Effector CD4-positive, alpha-beta T cell (primary cell): ENCODE data around the gene NLRP12.
"Not testable (repeated sequence)": the region's sequence is repeated elsewhere in the genome, so short reads cannot be mapped to it uniquely, and the experiment has no call there.

Source experiments
- DNase-seq: peaks from one replicate; pipeline ENCODE4 v3.0.0-alpha.2; 2020

Gene NLRP12

GRCh38 chr19:53828531-53828930, 4.4 kb upstream of the NLRP12 start:
- DNase-seq = no peak

GRCh38 chr19:53826876-53827275, 2.8 kb upstream of the NLRP12 start:
- DNase-seq = no peak

DNA sequence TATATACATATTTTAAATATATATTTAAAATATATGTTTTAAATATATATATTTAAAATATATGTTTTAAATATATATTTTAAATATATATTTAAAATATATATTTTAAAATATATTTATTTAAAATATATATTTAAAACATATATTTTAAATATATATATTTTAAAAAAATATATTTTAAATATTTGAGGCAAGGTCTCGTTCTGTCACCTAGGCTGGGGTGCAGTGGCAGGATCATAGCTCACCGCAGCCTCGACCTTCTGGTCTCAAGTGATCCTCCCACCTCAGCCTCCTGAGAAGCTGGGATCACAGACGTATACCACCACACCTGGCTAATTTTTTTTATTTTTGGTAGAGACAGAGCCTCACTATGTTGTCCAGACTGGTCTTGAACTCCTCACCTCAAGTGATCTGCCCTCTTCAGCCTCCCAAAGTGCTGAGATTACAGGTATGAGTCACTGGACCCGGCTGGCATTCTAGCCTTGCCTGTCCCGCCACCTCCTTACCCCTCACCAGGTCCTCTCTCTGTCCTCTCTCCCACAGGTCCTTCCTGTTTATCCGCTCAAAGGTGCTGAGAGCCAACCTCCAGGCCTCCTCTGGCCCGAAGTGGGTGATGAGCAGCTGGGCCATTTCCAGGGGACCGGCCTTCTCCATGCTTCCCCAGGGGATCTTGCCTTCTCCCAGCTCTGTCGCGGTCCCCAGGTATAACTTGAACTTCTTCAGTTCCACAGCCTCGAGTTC, 564 bp downstream of the NLRP12 start:
- DNase-seq = no peak

DNA sequence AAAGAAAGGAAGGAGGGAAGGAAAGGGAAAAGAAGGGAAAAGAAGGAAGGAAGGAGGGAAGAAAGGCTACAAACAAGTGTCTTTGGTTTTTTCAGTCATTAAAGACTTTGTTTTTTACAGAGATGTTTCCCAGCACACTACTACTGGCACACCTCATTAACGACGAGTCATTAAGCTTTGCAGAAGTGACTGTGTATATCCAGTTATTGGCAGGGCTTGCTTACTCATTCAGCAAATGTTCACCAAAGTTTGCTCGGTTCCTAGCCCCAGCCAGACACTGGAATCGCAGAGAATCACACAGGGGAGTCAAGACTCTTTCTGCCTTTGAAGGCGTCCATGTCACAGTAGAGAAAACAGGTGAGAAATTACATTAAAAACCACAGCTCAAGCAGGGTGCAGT, 4.3 kb downstream of the NLRP12 start:
- DNase-seq = no peak

DNA sequence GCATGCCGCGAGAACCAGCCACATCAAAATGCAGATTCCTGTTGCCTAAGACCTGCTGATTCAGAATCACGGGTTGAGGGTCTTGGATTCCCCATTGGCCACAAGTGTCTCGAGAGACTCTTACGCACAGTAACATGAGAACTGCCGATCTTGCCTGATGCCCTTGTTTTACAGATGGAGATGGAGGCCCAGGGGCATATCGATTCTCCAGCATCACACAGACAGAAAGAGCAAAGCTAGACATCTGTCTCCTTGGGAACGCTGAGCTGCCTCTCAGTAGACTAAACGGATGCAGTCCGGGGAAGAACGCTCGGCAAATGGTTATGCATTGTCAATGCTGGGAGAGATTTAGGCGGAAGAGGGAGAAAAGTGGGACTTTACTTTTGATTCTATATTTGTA, 5.4 kb downstream of the NLRP12 start:
- no peak for DNase-seq

GRCh38 chr19:53813996-53814395, 10.1 kb downstream of the NLRP12 start:
- no peak for DNase-seq

DNA sequence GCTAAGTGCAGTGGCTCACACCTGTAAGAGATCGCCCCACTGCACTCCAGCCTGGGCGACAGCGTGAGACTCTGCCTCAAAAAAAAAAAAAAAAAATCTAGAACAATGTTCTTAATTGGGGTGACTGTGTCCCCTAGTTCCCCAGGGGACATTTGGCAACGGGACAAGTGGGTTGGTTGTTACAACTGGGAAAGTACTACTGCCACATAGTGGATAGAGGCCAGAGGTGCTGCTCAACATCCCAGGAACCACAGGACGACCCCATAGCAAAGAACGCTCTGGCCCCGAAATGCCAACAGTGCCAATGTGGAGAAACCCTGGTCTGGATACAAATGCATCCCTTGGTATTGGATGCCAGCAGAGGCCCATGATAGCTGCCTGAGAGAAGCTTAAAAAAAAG, 11.8 kb downstream of the NLRP12 start:
- no peak for DNase-seq

DNA sequence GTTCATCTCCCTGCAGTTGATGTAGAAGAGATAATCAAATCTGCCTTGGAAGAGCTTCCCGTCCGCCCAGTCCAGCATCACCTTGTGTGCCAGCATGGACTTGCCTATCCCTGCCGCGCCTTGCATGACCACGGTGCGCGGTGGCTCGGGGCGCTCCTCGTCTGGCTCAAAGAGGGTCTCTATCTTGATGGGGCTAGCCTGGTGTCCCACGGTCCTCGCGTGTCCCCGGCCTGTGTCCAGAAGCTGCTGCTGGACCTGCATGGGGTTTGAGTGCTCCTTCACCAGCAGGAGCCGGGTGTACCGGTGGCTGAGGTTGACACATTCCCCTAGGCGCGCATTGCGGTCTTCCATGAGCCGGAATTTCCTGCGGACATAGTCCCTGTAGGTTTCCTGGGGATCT, 13.2 kb downstream of the NLRP12 start:
- no peak for DNase-seq

DNA sequence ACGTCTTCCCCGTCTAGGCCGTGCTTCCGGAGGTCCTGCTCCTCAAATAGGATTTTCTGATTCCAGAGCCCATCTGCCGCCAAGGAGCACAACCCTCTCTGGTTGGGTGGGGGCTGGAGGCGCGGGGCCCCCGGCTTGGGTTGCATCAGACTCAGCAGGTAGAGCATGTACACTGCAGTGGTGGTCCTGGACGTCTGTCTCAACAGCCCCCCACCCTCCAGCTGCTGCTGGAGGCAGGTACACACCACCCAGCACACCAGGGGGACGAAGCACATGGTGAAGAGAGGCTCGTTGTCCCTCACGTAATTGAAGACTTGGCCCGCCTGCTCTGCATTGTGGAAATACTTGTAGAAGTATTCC, 13.9 kb downstream of the NLRP12 start:
- no peak for DNase-seq

GRCh38 chr19:53809518-53810186, 14.5 kb downstream of the NLRP12 start:
- DNase-seq = no peak

- no peak for DNase-seq
Observed at GRCh38 chr19:53808710-53809125, 15.4 kb downstream of the NLRP12 start.

- DNase-seq = no peak
Observed at GRCh38 chr19:53801257-53801656, 22.9 kb downstream of the NLRP12 start.

DNA sequence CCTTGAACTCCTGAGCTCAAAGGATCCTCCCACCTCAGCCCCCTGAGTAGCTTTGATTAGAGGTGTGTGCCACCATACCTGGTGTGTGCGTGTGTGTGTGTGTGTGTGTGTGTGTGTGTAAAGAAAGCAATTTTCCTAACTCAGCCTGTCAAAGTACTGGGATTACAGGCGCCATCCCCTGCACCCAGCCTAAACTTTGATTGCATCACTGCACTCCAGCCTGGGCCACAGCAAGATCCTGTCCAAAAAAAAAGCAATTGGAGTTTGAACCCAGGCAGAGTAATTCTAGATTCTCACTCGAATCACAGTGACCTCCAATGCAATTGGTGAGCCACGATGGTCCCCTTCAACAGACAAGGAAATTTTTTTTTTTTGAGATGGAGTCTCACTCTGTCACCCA, 29.1 kb downstream of the NLRP12 start:
- no peak for DNase-seq

DNA sequence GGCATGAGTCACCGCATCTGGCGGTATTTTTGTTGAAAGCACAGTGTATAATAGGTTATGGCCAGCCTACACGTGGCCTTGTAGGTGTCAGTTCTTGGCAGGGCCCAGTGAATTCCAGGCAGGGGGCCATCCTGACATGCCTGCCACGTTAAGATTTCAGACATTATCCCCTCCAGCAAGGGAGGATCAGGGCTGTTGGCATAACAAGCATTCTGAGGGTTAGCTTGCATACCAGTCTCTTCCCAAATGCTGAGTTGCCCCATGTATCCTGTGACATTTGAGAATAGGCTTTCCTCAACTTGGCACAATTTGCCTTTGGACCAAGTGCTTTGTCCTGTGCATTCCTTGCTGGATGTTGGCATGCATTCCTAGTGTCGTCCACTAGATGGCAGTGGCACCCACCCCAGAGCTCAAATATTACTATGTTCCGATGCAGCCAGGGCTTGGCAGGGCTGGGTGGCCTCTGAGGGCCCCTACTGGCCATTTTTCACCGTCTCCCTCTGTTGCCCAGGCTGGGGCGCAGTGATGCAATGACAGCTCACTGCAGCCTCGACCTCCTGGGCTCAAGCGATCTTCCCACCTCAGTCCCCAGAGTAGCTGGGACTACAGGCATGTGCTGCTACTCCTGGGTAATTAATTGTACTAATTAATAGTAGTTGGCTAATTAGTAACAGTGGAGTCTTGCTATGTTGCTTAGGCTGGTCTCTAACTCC, 31.2 kb downstream of the NLRP12 start:
- peak; percentile 48 for DNase-seq

- DNase-seq = no peak
Observed at GRCh38 chr19:53789708-53790678, 34.1 kb downstream of the NLRP12 start.

- DNase-seq = no peak
Observed at GRCh38 chr19:53787266-53787665, 36.8 kb downstream of the NLRP12 start.

- DNase-seq = no peak
Observed at GRCh38 chr19:53786744-53787143, 37.4 kb downstream of the NLRP12 start.

DNA sequence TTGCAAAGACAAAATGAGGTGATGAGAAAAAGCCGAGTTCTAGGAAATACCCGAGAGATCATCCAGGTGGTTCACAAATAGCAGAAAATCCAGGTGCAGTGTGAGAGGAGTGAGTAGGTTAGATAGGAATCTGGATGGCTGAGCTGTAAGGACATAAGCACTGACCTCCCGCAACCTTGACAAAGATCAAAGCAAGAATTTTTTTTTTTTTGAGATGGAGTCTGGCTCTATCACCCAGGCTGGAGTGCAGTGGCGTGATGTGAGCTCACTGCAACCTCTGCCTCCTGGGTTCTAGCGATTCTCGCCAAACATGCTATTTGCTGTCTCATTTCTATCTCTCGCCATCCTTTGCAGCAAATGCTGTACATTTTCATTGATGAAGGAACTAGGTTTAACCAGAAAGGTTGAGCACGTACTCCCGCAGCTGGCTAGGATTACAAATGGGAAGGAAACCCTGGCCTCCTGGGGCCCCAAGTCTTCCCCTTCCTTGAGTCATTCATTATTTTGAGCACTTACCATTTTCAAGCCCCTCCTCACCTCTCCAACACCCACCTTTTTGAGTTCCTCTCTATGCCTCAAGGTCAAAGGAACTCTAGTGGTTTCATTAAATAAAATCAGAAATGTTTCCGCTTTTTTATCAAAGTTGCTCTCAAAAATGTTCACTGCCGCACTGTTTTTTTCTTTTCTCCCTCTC, 38.8 kb downstream of the NLRP12 start:
- DNase-seq = no peak

DNA sequence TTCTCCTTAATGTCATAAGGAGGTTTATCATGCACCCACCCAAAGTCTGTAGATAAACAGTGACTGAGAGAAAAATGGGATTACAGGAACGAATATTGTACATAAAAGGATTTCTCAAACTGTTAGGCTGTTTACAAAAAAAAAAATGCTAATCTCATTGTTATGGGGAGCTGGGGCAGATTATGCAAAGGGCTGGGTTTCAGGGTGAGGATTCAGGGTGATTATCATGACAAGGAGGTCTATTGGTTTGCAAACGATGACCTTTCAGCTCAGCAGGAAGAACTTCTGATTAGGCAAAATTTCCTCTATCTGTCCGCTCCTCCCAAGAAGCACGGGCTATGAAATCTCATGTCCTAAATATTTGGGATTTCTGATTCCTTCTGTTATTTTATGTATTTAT, 41.4 kb downstream of the NLRP12 start:
- no peak for DNase-seq

GRCh38 chr19:53781332-53781731, 42.8 kb downstream of the NLRP12 start:
- DNase-seq = not testable (repeated sequence)

GRCh38 chr19:53780506-53780905, 43.6 kb downstream of the NLRP12 start:
- DNase-seq = no peak

DNA sequence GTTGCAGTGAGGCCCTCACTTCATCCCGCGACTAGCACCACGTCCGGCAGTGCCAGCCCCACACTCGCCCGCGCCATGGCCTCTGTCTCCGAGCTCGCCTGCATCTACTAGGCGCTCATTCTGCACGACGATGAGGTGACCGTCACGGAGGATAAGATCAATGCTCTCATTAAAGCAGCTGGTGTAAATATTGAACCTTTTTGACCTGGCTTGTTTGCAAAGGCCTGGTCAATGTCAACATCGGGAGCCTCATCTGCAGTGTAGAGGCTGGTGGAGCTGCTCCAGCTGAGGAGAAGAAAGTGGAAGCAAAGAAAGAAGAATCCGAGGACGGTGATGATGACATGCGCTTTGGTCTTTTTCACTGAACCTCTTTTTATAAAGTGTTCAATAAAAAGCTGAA, 48.6 kb downstream of the NLRP12 start:
- DNase-seq = no peak
